GM12878 (cell line): ENCODE data around the gene CD209. TPM values are rescaled to one million over a fixed set of nuclear protein-coding genes. Genes with fewer than 3 reads are reported as not detected.

Experiments
- E2F4 ChIP-seq: IDR thresholded peaks from 2 replicates; pipeline ENCODE4 v1.6.1; 2012; ENCODE audit warnings: low read depth, low read length, improper control_type of control experiment
- HCFC1 ChIP-seq: fragments of 150-350 bp; IDR thresholded peaks from 2 replicates; pipeline ENCODE4 v1.6.1; 2014; ENCODE audit warnings: low read length
- NKRF ChIP-seq: fragments of 450-650 bp; conservative IDR thresholded peaks from 2 replicates; pipeline ENCODE4 v1.6.1; 2017; ENCODE audit warnings: mild to moderate bottlenecking, moderate library complexity
- PBX3 ChIP-seq: IDR thresholded peaks from 2 replicates; pipeline ENCODE4 v1.6.1; 2011; ENCODE audit warnings: mild to moderate bottlenecking, low read depth, low read length, moderate library complexity; ENCODE audit not compliant: insufficient replicate concordance
- POLR2AphosphoS2 ChIP-seq: IDR thresholded peaks from 2 replicates; pipeline ENCODE4 v1.6.1; 2011; ENCODE audit warnings: low read depth, mild to moderate bottlenecking, low read length, improper control_type of control experiment, moderate library complexity
- SMAD1 ChIP-seq: fragments of 450-650 bp; IDR thresholded peaks from 2 replicates; pipeline ENCODE4 v1.6.1; 2018; ENCODE audit warnings: mild to moderate bottlenecking, low read depth; ENCODE audit not compliant: partially characterized antibody
- SMARCA5 ChIP-seq: fragments of 450-650 bp; IDR thresholded peaks from 2 replicates; pipeline ENCODE4 v1.6.1; 2017; ENCODE audit warnings: mild to moderate bottlenecking
- STAT1 ChIP-seq: fragments of 450-650 bp; conservative IDR thresholded peaks from 2 replicates; pipeline ENCODE4 v1.6.1; 2014; ENCODE audit warnings: antibody characterized with exemption, mild to moderate bottlenecking
- ZNF592 ChIP-seq: fragments of 450-650 bp; IDR thresholded peaks from 2 replicates; pipeline ENCODE4 v1.6.1; 2017; ENCODE audit warnings: mild to moderate bottlenecking, moderate library complexity
- polyA plus RNA-seq, 11 experiments: library from polyadenylated mRNA; depleted of rRNA in 4 of 11; unstranded in 6 of 11; stranded (reverse) in 5 of 11; fragments of >200 nt; fragmentation: Nextera tagmentation in 4 of 11; fragmentation: Illumina TruSeq in 1 of 11; extraction: Ambion mirVana in 4 of 11; extraction: Trizol in 1 of 11; gene quantifications; 1 replicate in 1 of 11; 2 replicates in 10 of 11; pipeline versions ENCODE4 v1.2.1 to v1.2.3, GENCODE V29; 2011 to 2016; ENCODE audit warnings: inconsistent platforms in 2 of 11, missing spikeins in 2 of 11, low read depth in 1 of 11
- total RNA-seq, 4 experiments: library from RNA; depleted of rRNA in 3 of 4; stranded (reverse); fragments of >200 nt in 3 of 4; fragmentation: Illumina TruSeq in 1 of 4; extraction: Trizol in 1 of 4; gene quantifications; 2 replicates each; pipeline versions ENCODE4 v1.2.1 to v1.2.3, GENCODE V29; 2013 to 2021

Gene CD209
- total and polyA plus RNA-seq, 10 of the 15 experiments (the other 5 are each of a cell fraction or from before 2014, with no cell fraction given), result 0.04 to 0.21 (median 0.10) TPM; not detected in 3

GRCh38 chr19:7731218-7731595 is 16.1 kb downstream of the CD209 start (continued):
- TF ChIP-seq HCFC1, result no peak
- no peak for TF ChIP-seq STAT1
- TF ChIP-seq SMAD1, result no peak
- no peak for TF ChIP-seq NKRF
- no peak for TF ChIP-seq PBX3
- TF ChIP-seq ZNF592, result no peak
- no peak for TF ChIP-seq E2F4
- TF ChIP-seq SMARCA5, result no peak
- TF ChIP-seq POLR2AphosphoS2, result no peak
